Measurements from ENCODE around the gene NOP58.

DNA sequence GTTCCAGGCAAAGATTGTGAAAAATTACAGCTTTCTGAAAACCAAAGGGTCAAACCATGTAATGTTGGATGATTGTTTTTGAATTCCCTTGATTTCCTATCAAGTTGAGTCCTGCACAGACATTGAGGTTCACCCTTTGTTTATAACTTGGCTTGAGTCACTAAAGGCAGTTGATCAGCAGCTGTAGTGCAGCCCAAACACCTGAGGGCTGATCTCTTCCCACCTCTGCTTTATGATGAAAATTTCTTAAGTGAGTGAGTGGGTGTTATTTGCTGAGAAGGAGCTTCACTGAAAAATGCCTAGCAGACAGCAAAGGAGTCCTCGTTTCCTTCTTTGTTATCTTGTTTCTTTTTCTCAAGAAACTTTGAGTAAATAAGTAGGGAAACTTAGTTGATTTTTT lies 78.6 kb downstream of the NOP58 start:
- TF ChIP-seq POLR2A (IDR thresholded peaks at IDR 0.05; ENCODE audit: low read depth, low read length) (no peak), SPI1 (IDR thresholded peaks at IDR 0.05; ENCODE audit: low read depth, low read length) (no peak), POLR2AphosphoS5 (IDR thresholded peaks at IDR 0.05; ENCODE audit: low read depth, low read length) (no peak)

Data from GM12891 (cell line).